ENCODE data around the gene GPBP1. TPM values are rescaled to one million over a fixed set of nuclear protein-coding genes. Genes with fewer than 3 reads are reported as not detected.

The GPBP1 gene
- total RNA-seq, 1 donor from 2014 or later, result 21.2 TPM

- no peaks in the 10 kb centered on the region for H3K9me3 ChIP-seq
- no peak for DNase-seq (ENCODE audit: low spot score in 2 of 2)
- H3K4me1 ChIP-seq, result no peaks in the 10 kb centered on the region
- H3K36me3 ChIP-seq, result peaks cover 40 to 70% of the 10 kb centered on the region in 2 donors
- no peak overlapping the region for H3K27ac ChIP-seq
- intact Hi-C loops (cut with DNase I), result no loop called here
- TF ChIP-seq CTCF (IDR thresholded peaks at IDR 0.05), result no peak
- H3K4me3 ChIP-seq, result no peak overlapping the region
- H3K27me3 ChIP-seq, result no peaks in the 10 kb centered on the region
These were observed 75.5 kb downstream of the GPBP1 start for GRCh38 chr5:57249265-57249874.

- intact Hi-C loops (cut with DNase I), result no loop called here
- H3K36me3 ChIP-seq, result peaks cover 16 to 50% of the 10 kb centered on the region in 2 donors
- H3K4me3 ChIP-seq, result no peak overlapping the region
- no peaks in the 10 kb centered on the region for H3K9me3 ChIP-seq
- DNase-seq (ENCODE audit: low spot score in 2 of 2), result no peak
- H3K27me3 ChIP-seq, result no peaks in the 10 kb centered on the region
- TF ChIP-seq CTCF (IDR thresholded peaks at IDR 0.05), result no peak
- H3K27ac ChIP-seq, result no peak overlapping the region
- peaks cover 0 to 5% of the 10 kb centered on the region in 2 donors for H3K4me1 ChIP-seq
These were observed 84.2 kb downstream of the GPBP1 start for GRCh38 chr5:57258052-57258451.

- no peak for DNase-seq (ENCODE audit: low spot score in 2 of 2)
- Histone ChIP-seq H3K27me3 (no peaks in the 10 kb centered on the region), H3K27ac (no peak overlapping the region), H3K36me3 (peaks cover 16 to 46% of the 10 kb centered on the region in 2 donors), H3K9me3 (no peaks in the 10 kb centered on the region), H3K4me3 (no peak overlapping the region), H3K4me1 (peaks cover 0 to 5% of the 10 kb centered on the region in 2 donors)
- intact Hi-C loops (cut with DNase I), result no loop called here
- no peak for TF ChIP-seq CTCF (IDR thresholded peaks at IDR 0.05)
These were observed 85.1 kb downstream of the GPBP1 start for GRCh38 chr5:57258943-57259342.

GRCh38 chr5:57259704-57260103 is 85.8 kb downstream of the GPBP1 start:
- Histone ChIP-seq H3K36me3 (peaks cover 15 to 42% of the 10 kb centered on the region in 2 donors), H3K9me3 (no peaks in the 10 kb centered on the region), H3K27me3 (no peaks in the 10 kb centered on the region), H3K4me3 (no peak overlapping the region), H3K4me1 (peaks cover 0 to 5% of the 10 kb centered on the region in 2 donors), H3K27ac (no peak overlapping the region)
- no peak for TF ChIP-seq CTCF (IDR thresholded peaks at IDR 0.05)
- intact Hi-C loops (cut with DNase I), result no loop called here
- no peak for DNase-seq (ENCODE audit: low spot score in 2 of 2)

GRCh38 chr5:57262541-57262940 is 88.7 kb downstream of the GPBP1 start:
- DNase-seq (ENCODE audit: low spot score in 2 of 2), result no peak
- TF ChIP-seq CTCF (IDR thresholded peaks at IDR 0.05), result no peak
- H3K4me1 ChIP-seq, result peaks cover 0 to 5% of the 10 kb centered on the region in 2 donors
- H3K36me3 ChIP-seq, result peaks cover 15 to 24% of the 10 kb centered on the region in 2 donors
- no peak overlapping the region for H3K4me3 ChIP-seq
- intact Hi-C loops (cut with DNase I), result no loop called here
- H3K27ac ChIP-seq, result no peak overlapping the region
- H3K9me3 ChIP-seq, result no peaks in the 10 kb centered on the region
- H3K27me3 ChIP-seq, result no peaks in the 10 kb centered on the region

GRCh38 chr5:57267805-57268204 is 93.9 kb downstream of the GPBP1 start:
- Histone ChIP-seq H3K27ac (no peak overlapping the region), H3K9me3 (no peaks in the 10 kb centered on the region)
- no peak for DNase-seq (ENCODE audit: low spot score in 2 of 2)

More at GRCh38 chr5:57267805-57268204, 93.9 kb downstream of the GPBP1 start:
- Histone ChIP-seq H3K4me1 (no peaks in the 10 kb centered on the region), H3K36me3 (peaks cover 6 to 7% of the 10 kb centered on the region in 2 donors), H3K27me3 (no peaks in the 10 kb centered on the region), H3K4me3 (no peak overlapping the region)
- TF ChIP-seq CTCF (IDR thresholded peaks at IDR 0.05), result no peak
- intact Hi-C loops (cut with DNase I), result no loop called here
